ENCODE results near the gene OBSCN. TPM values are rescaled to one million over a fixed set of nuclear protein-coding genes. Genes with fewer than 3 reads are reported as not detected.

The OBSCN gene
- total and polyA plus RNA-seq, 10 of the 15 experiments (the other 5 are each of a cell fraction or from before 2014, with no cell fraction given): 0.01 to 0.36 (median 0.08) TPM; not detected in 2

GRCh38 chr1:228303596-228303995 lies 95.8 kb downstream of the OBSCN start:
- H3K36me3 ChIP-seq (ENCODE audit: control insufficient read depth in 2 of 2, insufficient read depth in 2 of 2, low read length in 1 of 2): no peaks in the 10 kb centered on the region
- no peaks in the 10 kb centered on the region for H4K20me1 ChIP-seq (ENCODE audit: control insufficient read depth, insufficient read depth)
- no peak overlapping the region for H2AFZ ChIP-seq (ENCODE audit: control insufficient read depth, low read depth, low read length)
- BruUV-seq (replicated peaks): no TSS peak
- no peak for FAIRE-seq
- no peak for DNase-seq (ENCODE audit: low read depth, low spot score)
- WGBS (ENCODE audit: insufficient coverage, insufficient replicate concordance, low lambda C conversion rate, missing lambda C conversion rate): 28% methylated on average over 9 of the region's 9 CpGs
- TF ChIP-seq CBX3 (IDR thresholded peaks at IDR 0.05; ENCODE audit: borderline replicate concordance, low read depth) (no peak), KDM1A (IDR thresholded peaks at IDR 0.05; ENCODE audit: borderline replicate concordance) (no peak), POLR2AphosphoS2 (IDR thresholded peaks at IDR 0.05; ENCODE audit: low read depth, low read length) (no peak), MTA2 (IDR thresholded peaks at IDR 0.05; ENCODE audit: low read depth) (no peak), ZNF217 (IDR thresholded peaks at IDR 0.05) (no peak), MYB (IDR thresholded peaks at IDR 0.05; ENCODE audit: borderline replicate concordance, low read depth, low read length) (no peak), SREBF2 (IDR thresholded peaks at IDR 0.05; ENCODE audit: low read length) (no peak), SIX5 (IDR thresholded peaks at IDR 0.05; ENCODE audit: low read depth, low read length, severe bottlenecking) (no peak), EED (IDR thresholded peaks at IDR 0.05; ENCODE audit: low read depth) (no peak), ZBTB33 (IDR thresholded peaks at IDR 0.05) (no peak), ETV6 (conservative IDR thresholded peaks at IDR 0.05 in 1 of 2, IDR thresholded peaks at IDR 0.05 in 1 of 2; ENCODE audit: borderline replicate concordance in 1 of 2, low read depth in 1 of 2) (no peak), RAD21 (IDR thresholded peaks at IDR 0.05; ENCODE audit: insufficient read depth, low read depth, low read length) (no peak), SPI1 (IDR thresholded peaks at IDR 0.05; ENCODE audit: borderline replicate concordance, insufficient read depth, low read depth, low read length) (no peak), POU2F2 (IDR thresholded peaks at IDR 0.05; ENCODE audit: borderline replicate concordance, low read depth, low read length) (no peak), HDAC6 (IDR thresholded peaks at IDR 0.05; ENCODE audit: unreplicated experiment) (no peak), RB1 (IDR thresholded peaks at IDR 0.05; ENCODE audit: borderline replicate concordance) (no peak), MEF2A (IDR thresholded peaks at IDR 0.05; ENCODE audit: insufficient read depth, low read depth, low read length) (no peak)
- no peaks in the 10 kb centered on the region for H3K4me1 ChIP-seq (ENCODE audit: control insufficient read depth, insufficient read depth, low read length)
- ChIA-PET RAD21 (ENCODE audit: unreplicated experiment) (no interaction called here), SMC1A (ENCODE audit: uncharacterized antibody, unreplicated experiment) (no interaction called here), POLR2A (no interaction called here), CTCF (no interaction called here)
- in situ Hi-C loops (cut with MboI) (no loop called here), intact Hi-C loops (cut with micrococcal nuclease; ENCODE audit: unreplicated experiment) (no loop called here)
- H3K4me2 ChIP-seq (ENCODE audit: control insufficient read depth, insufficient read depth): no peak overlapping the region
- H3K9ac ChIP-seq (ENCODE audit: control insufficient read depth, insufficient read depth, low read length): no peak overlapping the region
- H3K79me2 ChIP-seq (ENCODE audit: control insufficient read depth, insufficient read depth, low read length): no peaks in the 10 kb centered on the region
- ATAC-seq: no peak
- H3K27ac ChIP-seq (ENCODE audit: control insufficient read depth, insufficient read depth): no peak overlapping the region
- H3K9me3 ChIP-seq (replicated peaks; ENCODE audit: control insufficient read depth, insufficient read depth, low read length): peaks cover 6% of the 10 kb centered on the region
- H3K4me3 ChIP-seq: no peak overlapping the region
- H3K27me3 ChIP-seq (replicated peaks in 1 of 2; ENCODE audit: control insufficient read depth in 2 of 2, insufficient read depth in 2 of 2, low read length in 1 of 2): no peaks in the 10 kb centered on the region
